ENCODE results near the gene CYP2A7.
"Not testable (repeated sequence)": the region's sequence is repeated elsewhere in the genome, so short reads cannot be mapped to it uniquely, and the experiment has no call there.

- not testable (repeated sequence) for TF ChIP-seq CTCF (IDR thresholded peaks at IDR 0.05); POLR2AphosphoS5 (IDR thresholded peaks at IDR 0.05; ENCODE audit: low read depth, low read length); REST (IDR thresholded peaks at IDR 0.05; ENCODE audit: insufficient read depth in 1 of 2, low read depth in 2 of 2, low read length in 1 of 2)
Measured at GRCh38 chr19:40918303-40918702, 36.3 kb upstream of the CYP2A7 start.
